Measurements from ENCODE around the gene SKA2.

DNA sequence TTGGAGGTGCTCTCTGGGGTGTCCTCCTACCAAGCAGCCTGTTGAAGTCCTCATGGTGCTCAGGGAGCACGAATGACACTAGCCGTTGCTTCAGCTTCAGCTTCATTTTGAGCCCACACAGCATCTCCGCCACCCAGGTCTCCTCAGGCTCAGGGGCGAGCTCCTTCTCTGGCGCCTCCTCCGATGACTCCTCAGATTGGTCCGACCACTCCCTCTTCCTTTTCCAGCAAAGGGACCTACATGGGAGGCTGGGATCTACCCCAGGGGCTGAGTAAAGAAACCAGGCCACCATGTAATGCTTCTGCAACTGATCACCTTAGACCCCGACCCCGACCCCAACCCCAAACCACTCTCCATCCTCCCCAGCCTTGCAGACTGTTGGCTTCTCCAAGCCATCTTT lies 26.5 kb upstream of the SKA2 start:
- no peak for TF ChIP-seq CTCF (IDR thresholded peaks at IDR 0.05)
- no peak for TF ChIP-seq POLR2A (IDR thresholded peaks at IDR 0.05)
